LNCAP (cell line): ENCODE measurements around the gene DENND2D.

Experiments
- TF ChIP-seq, protein P1 (sequence below): fragments of 450-650 bp; IDR thresholded peaks from 2 replicates; pipeline ENCODE4 v1.5.1; 2017; ENCODE audit warnings: mild to moderate bottlenecking

The DENND2D gene

DNA sequence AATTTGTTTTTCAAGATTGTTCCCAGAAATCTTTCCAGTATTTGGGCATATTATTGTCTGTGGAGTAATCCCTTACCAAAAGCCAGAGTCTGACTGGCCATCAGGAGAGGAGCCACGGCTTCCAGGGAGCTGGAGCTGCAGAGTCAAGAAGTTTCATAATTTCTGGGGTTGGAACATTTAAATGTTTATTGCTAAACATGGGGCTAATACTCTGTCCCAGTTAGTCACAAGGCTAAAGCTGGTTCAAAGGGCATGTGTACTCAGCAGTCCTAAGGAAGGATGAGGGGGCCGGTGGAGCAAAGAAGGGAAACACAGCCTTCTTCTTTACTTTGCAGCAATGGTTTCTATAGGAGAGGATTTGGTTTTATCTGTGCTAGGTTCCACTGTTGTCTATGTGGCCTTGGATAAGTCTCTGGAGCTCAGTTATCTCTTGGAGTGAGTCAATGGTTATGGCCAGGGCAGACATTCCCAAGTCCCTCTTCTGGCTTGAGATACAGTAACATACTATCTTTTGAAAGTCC lies 9.5 kb downstream of the DENND2D start:
- TF ChIP-seq, protein P1, sequence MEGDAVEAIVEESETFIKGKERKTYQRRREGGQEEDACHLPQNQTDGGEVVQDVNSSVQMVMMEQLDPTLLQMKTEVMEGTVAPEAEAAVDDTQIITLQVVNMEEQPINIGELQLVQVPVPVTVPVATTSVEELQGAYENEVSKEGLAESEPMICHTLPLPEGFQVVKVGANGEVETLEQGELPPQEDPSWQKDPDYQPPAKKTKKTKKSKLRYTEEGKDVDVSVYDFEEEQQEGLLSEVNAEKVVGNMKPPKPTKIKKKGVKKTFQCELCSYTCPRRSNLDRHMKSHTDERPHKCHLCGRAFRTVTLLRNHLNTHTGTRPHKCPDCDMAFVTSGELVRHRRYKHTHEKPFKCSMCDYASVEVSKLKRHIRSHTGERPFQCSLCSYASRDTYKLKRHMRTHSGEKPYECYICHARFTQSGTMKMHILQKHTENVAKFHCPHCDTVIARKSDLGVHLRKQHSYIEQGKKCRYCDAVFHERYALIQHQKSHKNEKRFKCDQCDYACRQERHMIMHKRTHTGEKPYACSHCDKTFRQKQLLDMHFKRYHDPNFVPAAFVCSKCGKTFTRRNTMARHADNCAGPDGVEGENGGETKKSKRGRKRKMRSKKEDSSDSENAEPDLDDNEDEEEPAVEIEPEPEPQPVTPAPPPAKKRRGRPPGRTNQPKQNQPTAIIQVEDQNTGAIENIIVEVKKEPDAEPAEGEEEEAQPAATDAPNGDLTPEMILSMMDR, result no peak

GRCh38 chr1:111184663-111185062 lies 15.8 kb downstream of the DENND2D start:
- TF ChIP-seq, protein P1, result no peak

DNA sequence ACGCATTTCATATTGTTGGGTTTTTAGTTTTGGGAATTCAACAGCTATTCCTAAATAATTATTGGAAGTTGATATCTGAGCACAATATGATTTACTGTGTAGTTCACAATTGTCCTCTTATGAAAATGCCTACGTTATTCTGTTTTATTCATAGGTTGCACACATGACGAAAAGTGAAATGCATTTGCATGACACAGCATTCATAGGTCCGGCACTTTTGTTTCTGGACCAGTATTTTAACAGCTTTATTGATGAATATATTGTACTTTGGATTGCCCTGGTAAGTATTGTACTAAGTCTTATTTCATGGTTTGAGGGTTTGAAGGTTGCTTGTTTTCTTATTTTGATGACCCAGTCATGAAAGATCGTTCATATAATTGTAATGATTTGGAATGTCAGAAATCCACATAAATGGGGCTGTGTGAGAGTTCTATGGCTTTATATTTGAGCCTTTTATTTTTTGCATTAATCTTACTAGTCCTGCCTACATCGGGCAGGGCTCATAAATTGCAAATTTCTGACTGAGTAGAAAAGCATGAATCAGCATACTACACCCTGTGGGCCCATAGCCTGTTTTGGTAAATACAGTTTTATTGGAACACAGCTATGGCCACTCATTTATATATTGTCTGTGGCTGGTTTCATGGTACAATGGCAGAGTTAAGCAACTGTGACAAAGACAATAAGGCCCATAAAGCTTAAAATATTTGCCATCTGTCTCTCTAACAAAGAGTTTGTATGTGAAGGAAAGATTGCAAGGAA lies 17.0 kb downstream of the DENND2D start:
- TF ChIP-seq, protein P1, result no peak

- TF ChIP-seq, protein P1, result no peak
Observed at GRCh38 chr1:111182052-111182451, 18.4 kb downstream of the DENND2D start.

DNA sequence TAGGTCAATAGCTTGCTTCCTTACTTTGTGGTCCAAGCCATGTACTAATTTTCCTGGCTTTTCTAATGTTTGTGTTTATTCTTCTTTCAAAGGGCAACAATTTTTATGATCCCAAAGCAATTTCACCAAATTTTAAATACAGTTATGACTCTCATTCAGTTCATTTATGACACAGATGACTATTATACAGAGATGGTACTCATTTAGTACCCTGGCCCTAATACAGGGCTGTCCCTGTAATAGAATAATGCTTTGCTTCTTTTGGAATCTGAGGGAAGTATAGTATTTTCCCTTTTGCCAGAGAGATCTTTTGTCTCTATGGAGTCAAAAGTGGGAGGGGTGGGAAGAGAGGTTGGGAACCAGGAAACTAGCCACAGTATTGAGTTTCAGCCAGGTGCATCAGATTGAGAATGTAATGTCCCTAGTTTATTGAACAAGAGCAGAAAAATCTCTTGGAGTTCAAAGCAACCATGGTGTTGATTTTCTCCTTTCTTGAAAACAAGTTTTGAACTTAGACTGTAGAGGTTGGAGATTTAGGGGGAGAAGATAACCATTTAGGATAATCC lies 20.4 kb downstream of the DENND2D start:
- TF ChIP-seq, protein P1, result no peak

DNA sequence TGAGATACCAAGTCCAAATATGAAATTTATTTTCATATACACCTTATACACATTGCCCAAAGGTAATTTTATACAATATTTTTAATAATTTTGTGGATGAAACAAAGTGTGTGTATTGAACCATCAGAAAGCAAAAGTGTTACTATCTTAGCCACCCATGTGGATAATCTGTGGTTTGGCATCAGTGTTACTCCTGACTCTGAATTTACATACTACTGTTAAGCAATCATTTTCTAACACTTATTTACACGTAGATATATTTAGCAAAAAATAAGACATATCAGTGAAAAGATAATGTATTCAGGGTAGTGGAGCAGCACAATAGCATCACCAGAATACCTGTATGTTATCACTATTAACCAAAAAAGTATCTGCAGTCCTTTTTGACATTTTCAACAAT lies 23.8 kb downstream of the DENND2D start:
- TF ChIP-seq, protein P1, result no peak

DNA sequence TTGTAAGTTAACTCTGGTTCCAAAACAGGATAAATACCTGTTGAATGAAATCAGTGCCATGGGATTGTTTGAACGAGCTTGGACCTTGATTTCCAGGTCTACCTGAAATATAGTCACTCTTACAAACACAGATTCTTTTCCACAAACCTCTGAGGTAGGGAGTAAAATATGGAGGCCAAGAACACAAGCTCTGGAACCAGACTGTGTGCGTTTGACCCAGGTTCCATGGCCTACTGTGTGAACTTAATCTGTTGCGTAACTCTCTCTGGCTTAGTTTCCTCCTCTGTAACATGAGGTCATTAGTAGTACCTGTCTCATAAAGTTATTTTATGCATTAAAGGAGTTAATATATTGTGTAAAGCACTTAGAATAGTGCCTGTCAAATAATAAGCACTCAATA lies 25.1 kb downstream of the DENND2D start:
- TF ChIP-seq, protein P1, result no peak
